ENCODE results near the gene KIAA0232. TPM values are rescaled to one million over a fixed set of nuclear protein-coding genes. Genes with fewer than 3 reads are reported as not detected.

KIAA0232 gene
- total and polyA plus RNA-seq, 9 of the 15 experiments (the other 6 are each of a cell fraction or from before 2014, with no cell fraction given) = 3.5 to 17.4 (median 13.0) TPM

DNA sequence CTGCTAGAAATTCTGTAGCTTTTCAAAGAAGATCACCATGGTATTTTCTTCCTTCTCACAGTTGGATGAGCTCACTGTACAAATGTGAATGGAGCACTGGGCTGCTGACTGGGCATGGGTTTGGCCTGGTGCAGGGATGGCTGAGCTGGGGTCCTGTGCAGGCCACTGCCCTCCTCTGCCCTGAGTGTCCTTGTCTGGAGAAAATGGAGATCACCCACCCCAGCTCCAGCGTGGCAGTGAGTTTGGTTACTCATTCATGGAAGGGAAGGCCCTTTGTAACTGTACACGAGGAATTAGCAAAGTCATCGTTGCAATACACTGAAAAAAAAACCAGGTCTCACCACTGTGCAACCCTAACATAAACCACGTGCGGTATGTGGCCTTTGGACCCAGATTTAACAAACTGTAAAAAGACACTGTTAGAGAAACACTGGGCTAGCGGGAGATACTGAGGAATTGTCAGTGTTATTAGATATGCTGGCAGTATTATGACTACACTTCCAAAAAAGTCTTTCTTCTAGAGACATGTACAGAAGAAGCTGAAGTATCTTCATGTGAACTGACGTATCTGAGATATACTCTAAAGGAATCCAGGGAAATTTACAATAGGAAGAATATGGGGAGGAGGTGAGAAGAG is 111.0 kb downstream of the KIAA0232 start (continued):
- TF ChIP-seq, protein P1, sequence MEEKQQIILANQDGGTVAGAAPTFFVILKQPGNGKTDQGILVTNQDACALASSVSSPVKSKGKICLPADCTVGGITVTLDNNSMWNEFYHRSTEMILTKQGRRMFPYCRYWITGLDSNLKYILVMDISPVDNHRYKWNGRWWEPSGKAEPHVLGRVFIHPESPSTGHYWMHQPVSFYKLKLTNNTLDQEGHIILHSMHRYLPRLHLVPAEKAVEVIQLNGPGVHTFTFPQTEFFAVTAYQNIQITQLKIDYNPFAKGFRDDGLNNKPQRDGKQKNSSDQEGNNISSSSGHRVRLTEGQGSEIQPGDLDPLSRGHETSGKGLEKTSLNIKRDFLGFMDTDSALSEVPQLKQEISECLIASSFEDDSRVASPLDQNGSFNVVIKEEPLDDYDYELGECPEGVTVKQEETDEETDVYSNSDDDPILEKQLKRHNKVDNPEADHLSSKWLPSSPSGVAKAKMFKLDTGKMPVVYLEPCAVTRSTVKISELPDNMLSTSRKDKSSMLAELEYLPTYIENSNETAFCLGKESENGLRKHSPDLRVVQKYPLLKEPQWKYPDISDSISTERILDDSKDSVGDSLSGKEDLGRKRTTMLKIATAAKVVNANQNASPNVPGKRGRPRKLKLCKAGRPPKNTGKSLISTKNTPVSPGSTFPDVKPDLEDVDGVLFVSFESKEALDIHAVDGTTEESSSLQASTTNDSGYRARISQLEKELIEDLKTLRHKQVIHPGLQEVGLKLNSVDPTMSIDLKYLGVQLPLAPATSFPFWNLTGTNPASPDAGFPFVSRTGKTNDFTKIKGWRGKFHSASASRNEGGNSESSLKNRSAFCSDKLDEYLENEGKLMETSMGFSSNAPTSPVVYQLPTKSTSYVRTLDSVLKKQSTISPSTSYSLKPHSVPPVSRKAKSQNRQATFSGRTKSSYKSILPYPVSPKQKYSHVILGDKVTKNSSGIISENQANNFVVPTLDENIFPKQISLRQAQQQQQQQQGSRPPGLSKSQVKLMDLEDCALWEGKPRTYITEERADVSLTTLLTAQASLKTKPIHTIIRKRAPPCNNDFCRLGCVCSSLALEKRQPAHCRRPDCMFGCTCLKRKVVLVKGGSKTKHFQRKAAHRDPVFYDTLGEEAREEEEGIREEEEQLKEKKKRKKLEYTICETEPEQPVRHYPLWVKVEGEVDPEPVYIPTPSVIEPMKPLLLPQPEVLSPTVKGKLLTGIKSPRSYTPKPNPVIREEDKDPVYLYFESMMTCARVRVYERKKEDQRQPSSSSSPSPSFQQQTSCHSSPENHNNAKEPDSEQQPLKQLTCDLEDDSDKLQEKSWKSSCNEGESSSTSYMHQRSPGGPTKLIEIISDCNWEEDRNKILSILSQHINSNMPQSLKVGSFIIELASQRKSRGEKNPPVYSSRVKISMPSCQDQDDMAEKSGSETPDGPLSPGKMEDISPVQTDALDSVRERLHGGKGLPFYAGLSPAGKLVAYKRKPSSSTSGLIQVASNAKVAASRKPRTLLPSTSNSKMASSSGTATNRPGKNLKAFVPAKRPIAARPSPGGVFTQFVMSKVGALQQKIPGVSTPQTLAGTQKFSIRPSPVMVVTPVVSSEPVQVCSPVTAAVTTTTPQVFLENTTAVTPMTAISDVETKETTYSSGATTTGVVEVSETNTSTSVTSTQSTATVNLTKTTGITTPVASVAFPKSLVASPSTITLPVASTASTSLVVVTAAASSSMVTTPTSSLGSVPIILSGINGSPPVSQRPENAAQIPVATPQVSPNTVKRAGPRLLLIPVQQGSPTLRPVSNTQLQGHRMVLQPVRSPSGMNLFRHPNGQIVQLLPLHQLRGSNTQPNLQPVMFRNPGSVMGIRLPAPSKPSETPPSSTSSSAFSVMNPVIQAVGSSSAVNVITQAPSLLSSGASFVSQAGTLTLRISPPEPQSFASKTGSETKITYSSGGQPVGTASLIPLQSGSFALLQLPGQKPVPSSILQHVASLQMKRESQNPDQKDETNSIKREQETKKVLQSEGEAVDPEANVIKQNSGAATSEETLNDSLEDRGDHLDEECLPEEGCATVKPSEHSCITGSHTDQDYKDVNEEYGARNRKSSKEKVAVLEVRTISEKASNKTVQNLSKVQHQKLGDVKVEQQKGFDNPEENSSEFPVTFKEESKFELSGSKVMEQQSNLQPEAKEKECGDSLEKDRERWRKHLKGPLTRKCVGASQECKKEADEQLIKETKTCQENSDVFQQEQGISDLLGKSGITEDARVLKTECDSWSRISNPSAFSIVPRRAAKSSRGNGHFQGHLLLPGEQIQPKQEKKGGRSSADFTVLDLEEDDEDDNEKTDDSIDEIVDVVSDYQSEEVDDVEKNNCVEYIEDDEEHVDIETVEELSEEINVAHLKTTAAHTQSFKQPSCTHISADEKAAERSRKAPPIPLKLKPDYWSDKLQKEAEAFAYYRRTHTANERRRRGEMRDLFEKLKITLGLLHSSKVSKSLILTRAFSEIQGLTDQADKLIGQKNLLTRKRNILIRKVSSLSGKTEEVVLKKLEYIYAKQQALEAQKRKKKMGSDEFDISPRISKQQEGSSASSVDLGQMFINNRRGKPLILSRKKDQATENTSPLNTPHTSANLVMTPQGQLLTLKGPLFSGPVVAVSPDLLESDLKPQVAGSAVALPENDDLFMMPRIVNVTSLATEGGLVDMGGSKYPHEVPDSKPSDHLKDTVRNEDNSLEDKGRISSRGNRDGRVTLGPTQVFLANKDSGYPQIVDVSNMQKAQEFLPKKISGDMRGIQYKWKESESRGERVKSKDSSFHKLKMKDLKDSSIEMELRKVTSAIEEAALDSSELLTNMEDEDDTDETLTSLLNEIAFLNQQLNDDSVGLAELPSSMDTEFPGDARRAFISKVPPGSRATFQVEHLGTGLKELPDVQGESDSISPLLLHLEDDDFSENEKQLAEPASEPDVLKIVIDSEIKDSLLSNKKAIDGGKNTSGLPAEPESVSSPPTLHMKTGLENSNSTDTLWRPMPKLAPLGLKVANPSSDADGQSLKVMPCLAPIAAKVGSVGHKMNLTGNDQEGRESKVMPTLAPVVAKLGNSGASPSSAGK (IDR thresholded peaks at IDR 0.05) = peak; percentile 96
- TF ChIP-seq NEUROD1 (IDR thresholded peaks at IDR 0.05; ENCODE audit: borderline replicate concordance, low read depth, low read length, partially characterized antibody) (no peak), ZNF644 (tag; IDR thresholded peaks at IDR 0.05; ENCODE audit: low read depth) (peak; percentile 51; the same call in 1 of the 2 replicates), MTA3 (IDR thresholded peaks at IDR 0.05; ENCODE audit: borderline replicate concordance) (peak; percentile 39; the same call in 1 of the 2 replicates), BACH1 (tag; IDR thresholded peaks at IDR 0.05) (peak; percentile 90), BRD9 (IDR thresholded peaks at IDR 0.05; ENCODE audit: low read depth, partially characterized antibody) (peak; percentile 24)
- TF ChIP-seq, protein P2, sequence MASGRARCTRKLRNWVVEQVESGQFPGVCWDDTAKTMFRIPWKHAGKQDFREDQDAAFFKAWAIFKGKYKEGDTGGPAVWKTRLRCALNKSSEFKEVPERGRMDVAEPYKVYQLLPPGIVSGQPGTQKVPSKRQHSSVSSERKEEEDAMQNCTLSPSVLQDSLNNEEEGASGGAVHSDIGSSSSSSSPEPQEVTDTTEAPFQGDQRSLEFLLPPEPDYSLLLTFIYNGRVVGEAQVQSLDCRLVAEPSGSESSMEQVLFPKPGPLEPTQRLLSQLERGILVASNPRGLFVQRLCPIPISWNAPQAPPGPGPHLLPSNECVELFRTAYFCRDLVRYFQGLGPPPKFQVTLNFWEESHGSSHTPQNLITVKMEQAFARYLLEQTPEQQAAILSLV (tag; IDR thresholded peaks at IDR 0.05) = peak; percentile 51; the same call in 1 of the 2 replicates
- TF ChIP-seq, protein P3, sequence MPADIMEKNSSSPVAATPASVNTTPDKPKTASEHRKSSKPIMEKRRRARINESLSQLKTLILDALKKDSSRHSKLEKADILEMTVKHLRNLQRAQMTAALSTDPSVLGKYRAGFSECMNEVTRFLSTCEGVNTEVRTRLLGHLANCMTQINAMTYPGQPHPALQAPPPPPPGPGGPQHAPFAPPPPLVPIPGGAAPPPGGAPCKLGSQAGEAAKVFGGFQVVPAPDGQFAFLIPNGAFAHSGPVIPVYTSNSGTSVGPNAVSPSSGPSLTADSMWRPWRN (IDR thresholded peaks at IDR 0.05; ENCODE audit: low read depth) = no peak
- TF ChIP-seq, protein P4, sequence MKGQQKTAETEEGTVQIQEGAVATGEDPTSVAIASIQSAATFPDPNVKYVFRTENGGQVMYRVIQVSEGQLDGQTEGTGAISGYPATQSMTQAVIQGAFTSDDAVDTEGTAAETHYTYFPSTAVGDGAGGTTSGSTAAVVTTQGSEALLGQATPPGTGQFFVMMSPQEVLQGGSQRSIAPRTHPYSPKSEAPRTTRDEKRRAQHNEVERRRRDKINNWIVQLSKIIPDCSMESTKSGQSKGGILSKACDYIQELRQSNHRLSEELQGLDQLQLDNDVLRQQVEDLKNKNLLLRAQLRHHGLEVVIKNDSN (CRISPR knock-in tag; IDR thresholded peaks at IDR 0.05) = peak; percentile 59; the same call in 1 of the 2 replicates
- TF ChIP-seq, protein P5, sequence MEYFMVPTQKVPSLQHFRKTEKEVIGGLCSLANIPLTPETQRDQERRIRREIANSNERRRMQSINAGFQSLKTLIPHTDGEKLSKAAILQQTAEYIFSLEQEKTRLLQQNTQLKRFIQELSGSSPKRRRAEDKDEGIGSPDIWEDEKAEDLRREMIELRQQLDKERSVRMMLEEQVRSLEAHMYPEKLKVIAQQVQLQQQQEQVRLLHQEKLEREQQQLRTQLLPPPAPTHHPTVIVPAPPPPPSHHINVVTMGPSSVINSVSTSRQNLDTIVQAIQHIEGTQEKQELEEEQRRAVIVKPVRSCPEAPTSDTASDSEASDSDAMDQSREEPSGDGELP (CRISPR knock-in tag; IDR thresholded peaks at IDR 0.05; ENCODE audit: borderline replicate concordance) = no peak
- TF ChIP-seq, protein P6, sequence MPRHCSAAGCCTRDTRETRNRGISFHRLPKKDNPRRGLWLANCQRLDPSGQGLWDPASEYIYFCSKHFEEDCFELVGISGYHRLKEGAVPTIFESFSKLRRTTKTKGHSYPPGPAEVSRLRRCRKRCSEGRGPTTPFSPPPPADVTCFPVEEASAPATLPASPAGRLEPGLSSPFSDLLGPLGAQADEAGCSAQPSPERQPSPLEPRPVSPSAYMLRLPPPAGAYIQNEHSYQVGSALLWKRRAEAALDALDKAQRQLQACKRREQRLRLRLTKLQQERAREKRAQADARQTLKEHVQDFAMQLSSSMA (CRISPR knock-in tag; IDR thresholded peaks at IDR 0.05) = no peak

All from K562 (cell line).